Regular cardiac myocyte (primary cell): ENCODE measurements around the gene PRDM5. TPM values are rescaled to one million over a fixed set of nuclear protein-coding genes. Genes with fewer than 3 reads are reported as not detected.

Experiments
- total RNA-seq: library from RNA; depleted of rRNA; stranded (reverse); fragments of >200 nt; gene quantifications from 2 replicates; pipeline ENCODE4 v1.2.3, GENCODE V29; 2014

Gene PRDM5
- 10.4 and 15.2 TPM in 2 replicates for total RNA-seq

GRCh38 chr4:120922381-120923206 lies at the start of gene PRDM5:
PRDM5 (minus strand) TSS chr4:120922726; CDS start chr4:120922608, 118 bp downstream.

Other genes starting within 250 kb of the PRDM5 start
- under 0.01 and 0.56 TPM in 2 replicates for gene NDNF, start 149.8 kb upstream of the PRDM5 start, total RNA-seq
- gene TNIP3, start 241.6 kb upstream of the PRDM5 start, total RNA-seq: 0.38 and 0.56 TPM in 2 replicates